Liver (tissue), 9 donors: Measurements from ENCODE around the gene BRI3BP. TPM values are rescaled to one million over a fixed set of nuclear protein-coding genes. Genes with fewer than 3 reads are reported as not detected.

Experiments used
- DNase-seq: peaks from one replicate; pipeline ENCODE4 v3.0.0-alpha.2; 2017; ENCODE audit warnings: low spot score
- H3K27ac ChIP-seq, 2 donors: one replicate each; pipeline ENCODE4 v1.7.0; 2013; ENCODE audit warnings: inconsistent platforms in 2 of 2, low read length in 2 of 2, control low read depth in 1 of 2, low read depth in 1 of 2, mild to moderate bottlenecking in 1 of 2
- H3K27me3 ChIP-seq, 4 donors: one replicate each; pipeline versions ENCODE4 v1.6.1 to v1.7.0; 2013; ENCODE audit warnings: low read length in 3 of 4, inconsistent platforms in 1 of 4, mild to moderate bottlenecking in 1 of 4, moderate library complexity in 1 of 4; ENCODE audit not compliant: control insufficient read depth in 4 of 4, insufficient read depth in 4 of 4
- H3K36me3 ChIP-seq, 4 donors: one replicate each; pipeline versions ENCODE4 v1.6.1 to v1.7.0; 2013; ENCODE audit warnings: low read length in 3 of 4, mild to moderate bottlenecking in 3 of 4, low read depth in 1 of 4, moderate library complexity in 1 of 4; ENCODE audit not compliant: control insufficient read depth in 4 of 4, insufficient read depth in 3 of 4
- H3K4me1 ChIP-seq, 4 donors: one replicate each; pipeline versions ENCODE4 v1.6.1 to v1.7.0; 2013; ENCODE audit warnings: low read length in 3 of 4, mild to moderate bottlenecking in 3 of 4, moderate library complexity in 1 of 4; ENCODE audit not compliant: control insufficient read depth in 4 of 4, insufficient read depth in 4 of 4
- H3K4me3 ChIP-seq, 3 donors: one replicate each; pipeline versions ENCODE4 v1.6.1 to v1.7.0; 2013; ENCODE audit warnings: low read length in 3 of 3, control low read depth in 1 of 3, low read depth in 1 of 3, mild to moderate bottlenecking in 1 of 3
- H3K9ac ChIP-seq, 2 donors: one replicate each; pipeline ENCODE4 v1.7.0; 2013; ENCODE audit warnings: low read length in 2 of 2, mild to moderate bottlenecking in 2 of 2, moderate library complexity in 2 of 2, control low read depth in 1 of 2, low read depth in 1 of 2
- H3K9me3 ChIP-seq, 4 donors: one replicate each; pipeline versions ENCODE4 v1.6.1 to v1.7.0; 2013; ENCODE audit warnings: low read length in 3 of 4; ENCODE audit not compliant: control insufficient read depth in 4 of 4
- CTCF ChIP-seq: fragments of 150-350 bp; IDR thresholded peaks from 2 replicates; pipeline ENCODE4 v1.5.1; 2017; ENCODE audit warnings: improper control_type of control experiment, low read depth, low read length; ENCODE audit not compliant: missing input control
- EGR1 ChIP-seq, 2 donors: IDR thresholded peaks; 2 replicates each; pipeline ENCODE4 v1.6.1; 2016 to 2018; ENCODE audit warnings: antibody characterized with exemption in 2 of 2, low read depth in 2 of 2
- FOXA1 ChIP-seq: IDR thresholded peaks from 2 replicates; pipeline ENCODE4 v1.6.1; 2016; ENCODE audit warnings: antibody characterized with exemption
- FOXA2 ChIP-seq: IDR thresholded peaks from 2 replicates; pipeline ENCODE4 v1.6.1; 2016; ENCODE audit warnings: antibody characterized with exemption
- GABPA ChIP-seq, 2 donors: IDR thresholded peaks in 1 of 2; conservative IDR thresholded peaks in 1 of 2; 2 replicates each; pipeline ENCODE4 v1.6.1; 2016; ENCODE audit warnings: antibody characterized with exemption in 2 of 2, mild to moderate bottlenecking in 1 of 2, moderate library complexity in 1 of 2
- HNF4A ChIP-seq, 2 donors: conservative IDR thresholded peaks; 2 replicates each; pipeline ENCODE4 v1.6.1; 2016; ENCODE audit warnings: antibody characterized with exemption in 2 of 2, mild to moderate bottlenecking in 2 of 2
- HNF4G ChIP-seq: IDR thresholded peaks from 2 replicates; pipeline ENCODE4 v1.6.1; 2016; ENCODE audit warnings: antibody characterized with exemption
- JUND ChIP-seq, 2 donors: IDR thresholded peaks; 2 replicates each; pipeline ENCODE4 v1.6.1; 2016; ENCODE audit warnings: antibody characterized with exemption in 2 of 2
- MAX ChIP-seq: IDR thresholded peaks from 2 replicates; pipeline ENCODE4 v1.6.1; 2016; ENCODE audit warnings: antibody characterized with exemption
- RAD21 ChIP-seq, 2 donors: IDR thresholded peaks; 2 replicates each; pipeline ENCODE4 v1.6.1; 2016; ENCODE audit warnings: antibody characterized with exemption in 2 of 2, mild to moderate bottlenecking in 2 of 2
- REST ChIP-seq: IDR thresholded peaks from 2 replicates; pipeline ENCODE4 v1.6.1; 2016; ENCODE audit warnings: antibody characterized with exemption, mild to moderate bottlenecking
- RXRA ChIP-seq, 2 donors: IDR thresholded peaks; 2 replicates each; pipeline ENCODE4 v1.6.1; 2017 to 2018; ENCODE audit warnings: antibody characterized with exemption in 2 of 2, mild to moderate bottlenecking in 1 of 2
- TAF1 ChIP-seq: conservative IDR thresholded peaks from 2 replicates; pipeline ENCODE4 v1.6.1; 2016; ENCODE audit warnings: antibody characterized with exemption, mild to moderate bottlenecking
- YY1 ChIP-seq: IDR thresholded peaks from 2 replicates; pipeline ENCODE4 v1.6.1; 2016; ENCODE audit warnings: antibody characterized with exemption, mild to moderate bottlenecking
- ZBTB33 ChIP-seq: IDR thresholded peaks from 2 replicates; pipeline ENCODE4 v1.6.1; 2016; ENCODE audit warnings: antibody characterized with exemption
- WGBS: extraction: QIAGEN DNeasy Blood & Tissue Kit; methylation state at CpG from one replicate; pipeline ENCODE4 v1.1.7; 2013; 5-methylcytosine and 5-hydroxymethylcytosine counted together
- polyA plus RNA-seq, 2 donors: library from polyadenylated mRNA; stranded (reverse) in 1 of 2; unstranded in 1 of 2; fragments of 200-250 nt in 1 of 2; fragments of >200 nt in 1 of 2; fragmentation: Nextera tagmentation in 1 of 2; extraction: Ambion mirVana in 1 of 2; gene quantifications; one replicate each; pipeline versions ENCODE4 v1.2.1 to v1.2.3, GENCODE V29; 2013 to 2015
- total RNA-seq, 2 donors: library from RNA; depleted of rRNA; stranded (reverse); fragments of >200 nt; gene quantifications; one replicate each; pipeline ENCODE4 v1.2.3, GENCODE V29; 2014
- donor health status: healthy.
- donor health status: healthy.
- donor health status: healthy.
- donor health status: healthy.
- donor health status: healthy.

The BRI3BP gene
- total and polyA plus RNA-seq, 4 donors, result 2.4 to 15.3 (median 4.7) TPM

GRCh38 chr12:124995200-124995961, 1.9 kb downstream of the BRI3BP start (continued):
- TF ChIP-seq ZBTB33 (no peak), MAX (no peak), FOXA1 (no peak), HNF4G (no peak), TAF1 (no peak), RAD21 (IDR thresholded peaks at IDR 0.05) (no peak)

- Histone ChIP-seq H3K27me3 (no peaks in the 10 kb centered on the region), H3K9me3 (no peaks in the 10 kb centered on the region), H3K9ac (no peak overlapping the region), H3K4me1 (peaks cover 0 to 13% (median 8%) of the 10 kb centered on the region in 4 donors), H3K27ac (no peak overlapping the region), H3K4me3 (no peak overlapping the region), H3K36me3 (no peaks in the 10 kb centered on the region)
- no peak for DNase-seq
- no peak for TF ChIP-seq RXRA (IDR thresholded peaks at IDR 0.05)
- no peak for TF ChIP-seq YY1
- TF ChIP-seq HNF4A (conservative IDR thresholded peaks at IDR 0.05), result no peak
- TF ChIP-seq HNF4G, result no peak
- no peak for TF ChIP-seq JUND (IDR thresholded peaks at IDR 0.05)
- WGBS, result 96% methylated on average over 4 of the region's 4 CpGs
Measured at GRCh38 chr12:124998705-124999104, 5.3 kb downstream of the BRI3BP start.

GRCh38 chr12:125001636-125002035, 8.2 kb downstream of the BRI3BP start:
- Histone ChIP-seq H3K4me1 (no peaks in the 10 kb centered on the region), H3K36me3 (no peaks in the 10 kb centered on the region), H3K27ac (no peak overlapping the region), H3K9ac (no peak overlapping the region), H3K4me3 (no peak overlapping the region), H3K27me3 (no peaks in the 10 kb centered on the region), H3K9me3 (no peaks in the 10 kb centered on the region)
- no peak for DNase-seq
- 99% methylated on average over 3 of the region's 3 CpGs for WGBS
- TF ChIP-seq HNF4G (no peak), GABPA (IDR thresholded peaks at IDR 0.05 in 1 of 2, conservative IDR thresholded peaks at IDR 0.05 in 1 of 2) (no peak), REST (no peak), EGR1 (IDR thresholded peaks at IDR 0.05; ENCODE audit: low read depth in 2 of 2) (no peak), ZBTB33 (no peak), FOXA2 (no peak), TAF1 (no peak), MAX (no peak), CTCF (no peak), RXRA (IDR thresholded peaks at IDR 0.05) (no peak), JUND (IDR thresholded peaks at IDR 0.05) (no peak)
